Skeletal muscle tissue (tissue), 4 donors: Measurements from ENCODE around the gene F10. TPM values are rescaled to one million over a fixed set of nuclear protein-coding genes. Genes with fewer than 3 reads are reported as not detected.
A peak's percentile ranks its signal among the peaks of the same experiment; 100 is the strongest.

ENCODE experiments used
- H3K27ac ChIP-seq: one replicate; pipeline ENCODE4 v1.7.0; 2013; ENCODE audit warnings: mild to moderate bottlenecking, low read depth, low read length, inconsistent platforms
- H3K27me3 ChIP-seq, 3 donors: one replicate each; pipeline ENCODE4 v1.7.0; 2013; ENCODE audit warnings: low read length in 3 of 3; ENCODE audit not compliant: control insufficient read depth in 3 of 3, insufficient read depth in 3 of 3
- H3K36me3 ChIP-seq, 3 donors: one replicate each; pipeline ENCODE4 v1.7.0; 2013; ENCODE audit warnings: low read length in 3 of 3; ENCODE audit not compliant: control insufficient read depth in 3 of 3, insufficient read depth in 3 of 3
- H3K4me1 ChIP-seq, 3 donors: one replicate each; pipeline ENCODE4 v1.7.0; 2013; ENCODE audit warnings: low read length in 3 of 3, mild to moderate bottlenecking in 3 of 3; ENCODE audit not compliant: control insufficient read depth in 3 of 3, insufficient read depth in 3 of 3
- H3K4me3 ChIP-seq, 3 donors: one replicate each; pipeline ENCODE4 v1.7.0; 2013; ENCODE audit warnings: low read length in 3 of 3
- H3K9ac ChIP-seq, 3 donors: one replicate each; pipeline ENCODE4 v1.7.0; 2013; ENCODE audit warnings: low read length in 3 of 3, mild to moderate bottlenecking in 3 of 3, moderate library complexity in 2 of 3, low read depth in 1 of 3
- H3K9me3 ChIP-seq, 3 donors: one replicate each; pipeline ENCODE4 v1.7.0; 2013; ENCODE audit warnings: low read length in 3 of 3; ENCODE audit not compliant: control insufficient read depth in 3 of 3
- total RNA-seq: library from RNA; depleted of rRNA; stranded (reverse); fragments of >200 nt; gene quantifications from one replicate; pipeline ENCODE4 v1.2.3, GENCODE V29; 2014
- donor health status: Osteomylitis.

F10 gene
- total RNA-seq, 1 donor from 2014 or later, result 33.9 TPM

DNA sequence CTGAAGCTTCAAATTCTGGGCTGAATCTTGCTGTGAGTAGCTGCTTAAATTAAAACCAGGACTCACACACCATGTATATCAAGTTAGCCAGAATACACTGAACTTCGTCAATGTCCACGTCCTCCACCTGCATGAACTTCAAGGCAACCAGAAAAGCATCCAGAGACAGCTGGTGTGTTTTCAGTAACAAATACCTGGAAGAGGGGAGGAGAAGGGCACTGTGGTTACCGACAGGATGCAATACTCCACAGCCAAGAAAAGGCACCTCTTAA is 56.2 kb downstream of the F10 start:
- Histone ChIP-seq H3K4me1 (no peaks in the 10 kb centered on the region), H3K4me3 (no peak overlapping the region), H3K9me3 (no peaks in the 10 kb centered on the region), H3K9ac (no peak overlapping the region), H3K36me3 (peaks cover 58 to 82% (median 72%) of the 10 kb centered on the region in 3 donors), H3K27ac (no peak overlapping the region), H3K27me3 (no peaks in the 10 kb centered on the region)

DNA sequence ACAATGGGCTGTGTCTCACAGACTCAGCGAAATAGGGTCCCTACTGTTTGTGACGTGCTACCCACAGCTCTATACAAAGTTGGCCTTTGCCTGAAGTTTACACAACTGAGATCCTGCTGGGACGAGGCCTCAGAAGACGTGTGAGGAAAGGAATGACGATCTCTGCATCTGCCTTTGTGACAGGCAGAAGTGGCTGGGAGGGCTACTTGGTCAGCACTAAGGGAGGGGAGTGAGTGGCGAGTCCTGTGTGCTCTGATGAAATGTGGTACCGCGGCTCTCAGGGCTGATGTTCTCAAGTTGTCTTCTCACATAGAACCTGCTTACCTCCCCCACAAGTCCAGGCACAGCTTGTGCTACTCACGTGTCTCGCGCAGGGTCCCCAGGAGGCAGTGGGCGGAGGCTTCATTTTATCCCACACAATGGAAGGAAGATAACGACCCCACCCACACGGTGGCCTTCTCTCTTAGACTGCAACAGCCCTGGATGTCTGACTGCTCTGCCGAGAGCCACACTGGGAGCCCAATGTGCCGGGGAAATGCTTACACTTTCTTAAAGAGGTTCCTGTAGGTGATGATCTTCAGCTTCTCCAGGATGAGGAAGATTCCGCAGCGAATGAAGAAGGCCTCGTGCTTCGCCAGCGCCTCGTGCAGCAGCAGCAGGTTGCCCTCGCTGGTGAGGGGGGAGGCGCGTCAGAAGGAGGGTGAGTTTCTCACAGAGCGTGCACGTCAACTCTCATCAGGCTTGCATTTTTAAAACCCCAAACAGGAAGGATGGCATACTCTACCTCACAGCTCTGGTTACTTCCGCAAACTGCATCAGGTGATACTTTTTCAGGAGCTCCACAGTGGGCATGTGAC is 57.0 kb downstream of the F10 start:
- H3K4me3 ChIP-seq, result no peak overlapping the region
- H3K27me3 ChIP-seq, result no peaks in the 10 kb centered on the region
- H3K36me3 ChIP-seq, result peaks cover 57 to 78% (median 75%) of the 10 kb centered on the region in 3 donors
- no peak overlapping the region for H3K9ac ChIP-seq
- H3K9me3 ChIP-seq, result no peaks in the 10 kb centered on the region
- no peak overlapping the region for H3K27ac ChIP-seq
- no peaks in the 10 kb centered on the region for H3K4me1 ChIP-seq

DNA sequence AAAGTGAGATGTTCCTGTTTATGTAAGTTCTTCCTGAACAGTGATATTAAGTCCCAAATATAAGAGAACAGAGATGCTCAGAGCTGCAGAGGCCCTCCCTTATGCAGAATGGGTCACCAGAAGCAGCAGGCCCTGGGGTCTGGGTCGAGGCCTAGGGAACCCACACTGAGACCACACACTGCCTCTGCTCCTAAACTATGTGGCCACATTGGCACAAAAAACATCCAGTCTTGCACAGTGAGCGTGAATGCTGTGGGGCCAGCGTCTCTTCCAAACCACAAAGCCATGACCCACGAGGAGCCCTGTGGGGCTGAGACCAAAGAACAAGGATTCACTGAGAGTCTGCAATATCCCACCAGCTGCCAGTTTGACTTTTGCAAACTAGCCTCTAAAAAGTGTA is 59.4 kb downstream of the F10 start:
- no peak overlapping the region for H3K9ac ChIP-seq
- peaks cover 42 to 66% (median 63%) of the 10 kb centered on the region in 3 donors for H3K36me3 ChIP-seq
- H3K27ac ChIP-seq, result no peak overlapping the region
- H3K27me3 ChIP-seq, result no peaks in the 10 kb centered on the region
- H3K4me3 ChIP-seq, result no peak overlapping the region
- H3K9me3 ChIP-seq, result no peaks in the 10 kb centered on the region
- H3K4me1 ChIP-seq, result peaks cover 0 to 1% (median 0%) of the 10 kb centered on the region in 3 donors

DNA sequence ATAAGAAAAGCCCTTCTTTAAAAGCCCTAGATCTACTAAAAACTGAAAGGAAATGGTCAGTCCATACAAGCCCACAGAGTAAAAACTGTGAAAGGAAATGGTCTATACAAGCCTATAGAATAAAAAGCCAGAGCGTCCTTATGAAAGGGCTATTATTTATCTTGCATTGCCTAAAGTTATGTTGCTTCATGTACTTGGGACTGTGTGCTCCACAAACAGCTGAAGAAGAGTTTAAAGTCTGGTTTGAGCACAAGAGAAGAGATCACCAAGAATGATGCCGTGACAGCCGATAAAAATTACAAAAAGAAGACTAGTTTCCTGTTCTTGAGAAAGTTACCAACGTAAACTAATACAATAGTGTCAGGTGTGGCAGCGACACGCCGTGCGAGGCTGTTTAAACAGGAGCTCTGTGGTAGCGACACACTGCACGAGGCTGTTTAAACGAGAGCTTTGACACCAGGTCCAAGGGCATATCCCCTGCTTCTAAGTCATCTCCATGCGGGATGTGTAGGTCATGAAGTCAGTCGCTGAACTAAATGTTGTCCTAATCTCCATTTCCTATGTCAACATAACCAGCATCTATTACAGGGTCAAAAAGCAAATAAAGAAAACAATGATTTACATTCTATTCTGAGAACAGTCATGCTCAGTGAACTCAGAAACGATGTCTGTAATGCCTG is 61.0 kb downstream of the F10 start:
- Histone ChIP-seq H3K9me3 (no peaks in the 10 kb centered on the region), H3K36me3 (peaks cover 36 to 63% (median 62%) of the 10 kb centered on the region in 3 donors)

DNA sequence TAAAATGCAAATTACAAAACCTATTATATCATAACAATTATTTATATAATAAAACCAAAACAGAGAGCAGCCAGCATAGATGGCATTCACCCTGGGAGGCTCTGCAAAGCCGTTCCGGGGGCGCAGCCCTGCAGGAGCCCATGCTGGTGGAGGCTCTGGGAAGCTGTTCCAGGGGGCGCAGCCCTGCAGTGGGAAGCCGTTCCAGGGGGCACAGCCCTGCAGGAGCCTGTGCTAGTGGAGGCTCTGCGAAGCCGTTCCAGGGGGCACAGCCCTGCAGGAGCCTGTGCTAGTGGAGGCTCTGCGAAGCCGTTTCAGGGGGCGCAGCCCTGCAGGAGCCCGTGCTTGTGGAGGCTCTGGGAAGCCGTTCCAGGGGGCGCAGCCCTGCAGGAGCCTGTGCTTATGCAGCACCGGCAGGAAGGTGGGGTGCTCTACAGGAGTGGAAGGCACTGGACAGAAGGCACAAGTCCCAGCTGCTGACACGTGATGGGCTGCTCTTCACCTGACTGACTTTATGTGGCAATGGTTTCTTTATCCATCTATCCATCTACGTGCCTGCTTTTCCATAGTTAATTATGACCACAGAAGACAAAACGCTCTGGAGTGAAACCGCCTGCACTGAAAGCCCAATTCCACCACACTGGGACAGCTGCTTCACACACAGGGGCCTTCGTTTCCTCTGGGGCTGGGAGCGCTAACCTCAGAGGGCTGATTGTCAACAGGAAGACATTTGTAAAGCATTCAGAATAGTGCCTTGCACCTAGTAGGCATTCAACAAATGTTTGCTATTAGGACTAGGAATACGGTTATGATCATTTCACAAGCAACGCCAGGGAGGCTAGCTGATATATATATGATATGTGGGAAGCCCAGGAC is 62.2 kb downstream of the F10 start:
- no peak overlapping the region for H3K4me3 ChIP-seq
- no peak overlapping the region for H3K9ac ChIP-seq
- no peak overlapping the region for H3K27ac ChIP-seq
- peaks cover 31 to 57% (median 55%) of the 10 kb centered on the region in 3 donors for H3K36me3 ChIP-seq
- H3K27me3 ChIP-seq, result no peaks in the 10 kb centered on the region
- peaks cover 0 to 4% (median 0%) of the 10 kb centered on the region in 3 donors for H3K4me1 ChIP-seq
- H3K9me3 ChIP-seq, result no peaks in the 10 kb centered on the region

More for the DNA sequence above, 61.0 kb downstream of the F10 start:
- Histone ChIP-seq H3K4me1 (peaks cover 0 to 4% (median 0%) of the 10 kb centered on the region in 3 donors), H3K4me3 (no peak overlapping the region), H3K27ac (no peak overlapping the region), H3K27me3 (no peaks in the 10 kb centered on the region), H3K9ac (no peak overlapping the region)

DNA sequence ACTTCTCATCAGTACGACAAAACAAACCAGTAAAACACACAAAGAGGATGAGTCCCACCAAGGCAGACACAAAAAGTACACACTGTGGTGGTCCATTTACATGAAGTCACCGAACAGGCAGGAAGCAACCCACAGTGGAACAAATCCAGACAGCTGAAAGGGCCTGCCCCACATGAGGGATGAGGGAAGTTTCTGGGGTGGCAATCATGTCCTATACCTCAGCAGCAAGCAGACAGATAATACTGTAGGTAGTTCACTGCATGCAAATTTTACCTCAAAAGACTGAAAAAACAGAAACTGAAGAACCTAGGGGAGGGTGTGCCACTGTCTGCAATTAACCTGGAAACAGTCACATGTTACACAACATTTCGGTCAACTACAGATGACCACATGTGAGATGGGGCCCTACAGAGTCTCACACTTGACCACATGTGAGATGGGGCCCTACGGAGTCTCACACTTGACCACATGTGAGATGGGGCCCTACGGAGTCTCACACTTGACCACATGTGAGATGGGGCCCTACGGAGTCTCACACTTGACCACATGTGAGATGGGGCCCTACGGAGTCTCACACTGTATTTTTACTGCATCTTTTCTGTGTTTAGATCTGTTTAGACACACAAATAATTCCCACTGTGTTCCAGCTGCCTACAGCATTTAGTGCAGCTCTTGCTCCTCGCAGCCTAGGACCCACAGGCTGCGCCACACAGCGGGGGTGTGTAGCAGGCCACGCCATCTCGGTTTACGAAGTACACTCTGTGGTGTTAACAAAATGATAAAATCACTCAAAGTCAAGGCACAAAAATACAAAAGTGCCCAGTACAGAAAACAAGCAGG is 63.7 kb downstream of the F10 start:
- no peaks in the 10 kb centered on the region for H3K27me3 ChIP-seq
- H3K27ac ChIP-seq, result peak overlapping the region; percentile 58
- H3K36me3 ChIP-seq, result peaks cover 27 to 52% (median 48%) of the 10 kb centered on the region in 3 donors
- no peak overlapping the region for H3K4me3 ChIP-seq
- peak overlapping the region in 1 of 3 donors; percentile 43 for H3K9ac ChIP-seq
- peaks cover 0 to 4% (median 0%) of the 10 kb centered on the region in 3 donors for H3K4me1 ChIP-seq
- no peaks in the 10 kb centered on the region for H3K9me3 ChIP-seq

DNA sequence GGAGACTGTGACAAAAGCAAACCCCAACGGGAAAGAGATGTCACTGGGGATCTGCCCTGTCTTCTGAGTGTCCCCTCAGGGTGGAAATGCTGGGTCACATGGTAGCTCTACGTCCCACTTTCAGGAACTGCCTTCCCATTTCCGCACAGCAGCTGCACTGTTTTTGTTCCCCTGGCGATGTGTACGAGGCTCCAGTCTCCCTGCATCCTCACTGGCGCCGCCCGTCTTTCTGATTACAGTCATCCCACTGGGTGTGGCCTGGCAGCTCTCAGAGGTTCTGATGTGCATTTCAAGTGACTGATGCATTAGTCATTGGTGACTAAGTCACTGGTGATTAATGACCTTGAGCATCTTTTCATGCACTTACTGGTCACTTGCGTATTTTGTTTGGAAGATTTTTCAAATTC is 64.7 kb downstream of the F10 start:
- peaks cover 25 to 50% (median 47%) of the 10 kb centered on the region in 3 donors for H3K36me3 ChIP-seq
- no peaks in the 10 kb centered on the region for H3K9me3 ChIP-seq
- peak overlapping the region; percentile 58 for H3K27ac ChIP-seq
- H3K4me3 ChIP-seq, result peak overlapping the region in 1 of 3 donors; percentile 3
- H3K27me3 ChIP-seq, result no peaks in the 10 kb centered on the region
- peak overlapping the region in 2 of 3 donors; percentile 17 to 27 for H3K9ac ChIP-seq
- peaks cover 0 to 4% (median 0%) of the 10 kb centered on the region in 3 donors for H3K4me1 ChIP-seq

DNA sequence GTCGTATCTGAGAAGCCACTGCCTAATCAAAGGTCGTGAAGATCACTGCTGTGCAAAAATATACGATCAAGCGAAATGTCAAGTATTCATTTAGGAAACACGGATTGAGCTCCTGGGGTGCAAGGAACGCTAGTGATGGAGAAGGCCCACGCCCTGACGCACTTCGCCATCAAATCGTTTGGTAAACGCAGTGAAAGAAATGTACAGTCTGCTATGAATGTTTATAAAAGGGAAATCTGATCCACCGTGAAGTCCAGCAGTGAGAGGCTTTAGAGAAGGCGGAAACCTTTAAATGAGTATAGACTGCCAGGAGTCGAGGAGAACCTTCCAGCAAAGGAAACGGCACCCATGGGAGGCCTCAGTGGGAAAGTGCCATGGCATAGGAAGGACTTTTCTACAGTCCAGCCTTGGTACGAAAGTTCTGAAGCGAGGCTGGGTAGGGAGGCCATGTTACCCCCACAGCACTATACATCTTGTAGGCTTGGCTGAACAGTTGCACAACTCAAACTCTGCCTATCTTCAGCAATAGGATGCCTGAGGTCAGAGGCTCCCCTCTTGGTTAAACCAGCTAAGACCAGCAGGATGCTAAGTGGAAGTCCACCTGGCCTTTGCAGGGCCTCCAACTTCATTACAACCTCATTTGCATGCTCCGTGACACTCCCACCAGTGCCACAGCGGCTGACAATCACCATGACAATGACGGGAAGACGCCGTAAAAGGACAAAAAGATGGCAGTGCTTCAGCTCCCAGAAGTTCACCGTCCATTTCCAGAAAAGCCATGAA is 65.5 kb downstream of the F10 start:
- no peaks in the 10 kb centered on the region for H3K27me3 ChIP-seq
- H3K9me3 ChIP-seq, result no peaks in the 10 kb centered on the region
- no peak overlapping the region for H3K4me3 ChIP-seq
- peaks cover 0 to 4% (median 0%) of the 10 kb centered on the region in 3 donors for H3K4me1 ChIP-seq
- H3K9ac ChIP-seq, result no peak overlapping the region
- H3K27ac ChIP-seq, result no peak overlapping the region
- H3K36me3 ChIP-seq, result peaks cover 25 to 58% (median 52%) of the 10 kb centered on the region in 3 donors
